Measurements from ENCODE around the gene TGM1. TPM values are rescaled to one million over a fixed set of nuclear protein-coding genes. Genes with fewer than 3 reads are reported as not detected.
A peak's percentile ranks its signal among the peaks of the same experiment; 100 is the strongest.

The TGM1 gene
- total and polyA plus RNA-seq, 12 donors, result 0.28 to 2.7 (median 0.89) TPM; not detected in 1

- intact Hi-C loops (cut with DNase I), result no loop called here
- H3K27ac ChIP-seq, result no peak overlapping the region
- no peak for DNase-seq
- peaks cover 0 to 20% of the 10 kb centered on the region in 2 donors for H3K36me3 ChIP-seq (replicated peaks in 1 of 2)
- no peak overlapping the region for H3K4me3 ChIP-seq
- 82 to 91% (median 89%) methylated on average over 14 to 18 of the region's 18 CpGs for WGBS, 4 donors
- H3K9me3 ChIP-seq (replicated peaks in 1 of 3), result no peaks in the 10 kb centered on the region
- no peaks in the 10 kb centered on the region for H3K4me1 ChIP-seq (replicated peaks in 1 of 2)
- TF ChIP-seq CTCF (IDR thresholded peaks at IDR 0.05) (no peak), POLR2A (IDR thresholded peaks at IDR 0.05) (no peak)
- no peaks in the 10 kb centered on the region for H3K27me3 ChIP-seq
These were observed 3.6 kb upstream of the TGM1 start for GRCh38 chr14:24266344-24267244.

GRCh38 chr14:24264298-24264697 is 1.3 kb upstream of the TGM1 start:
- H3K4me1 ChIP-seq (replicated peaks in 1 of 2), result no peaks in the 10 kb centered on the region
- WGBS, 4 donors, result 70 to 84% (median 80%) methylated on average over 5 to 6 of the region's 6 CpGs
- DNase-seq, result no peak

GRCh38 chr14:24263848-24264247 is 871 bp upstream of the TGM1 start:
- no peaks in the 10 kb centered on the region for H3K4me1 ChIP-seq (replicated peaks in 1 of 2)
- no peaks in the 10 kb centered on the region for H3K27me3 ChIP-seq
- no peak overlapping the region for H3K4me3 ChIP-seq
- 77 to 81% (median 81%) methylated on average over 6 of the region's 6 CpGs for WGBS, 4 donors
- DNase-seq, result no peak
- no peaks in the 10 kb centered on the region for H3K9me3 ChIP-seq (replicated peaks in 1 of 3)
- peak overlapping the region in 1 of 5 donors; percentile 66 for H3K27ac ChIP-seq
- intact Hi-C loops (cut with DNase I), result no loop called here
- TF ChIP-seq CTCF (IDR thresholded peaks at IDR 0.05) (no peak), POLR2A (IDR thresholded peaks at IDR 0.05) (no peak)
- H3K36me3 ChIP-seq (replicated peaks in 1 of 2), result peaks cover 0 to 20% of the 10 kb centered on the region in 2 donors

More at GRCh38 chr14:24264298-24264697, 1.3 kb upstream of the TGM1 start:
- Histone ChIP-seq H3K36me3 (replicated peaks in 1 of 2) (peaks cover 0 to 20% of the 10 kb centered on the region in 2 donors), H3K27ac (peak overlapping the region in 1 of 5 donors; percentile 66), H3K9me3 (replicated peaks in 1 of 3) (no peaks in the 10 kb centered on the region), H3K27me3 (no peaks in the 10 kb centered on the region), H3K4me3 (no peak overlapping the region)
- intact Hi-C loops (cut with DNase I), result no loop called here
- no peak for TF ChIP-seq CTCF (IDR thresholded peaks at IDR 0.05)
- no peak for TF ChIP-seq POLR2A (IDR thresholded peaks at IDR 0.05)

GRCh38 chr14:24261969-24262327 is 1.0 kb downstream of the TGM1 start:
- intact Hi-C loops (cut with DNase I), result no loop called here
- Histone ChIP-seq H3K27ac (no peak overlapping the region), H3K36me3 (replicated peaks in 1 of 2) (peaks cover 0 to 9% of the 10 kb centered on the region in 2 donors), H3K27me3 (no peaks in the 10 kb centered on the region), H3K4me1 (replicated peaks in 1 of 2) (no peaks in the 10 kb centered on the region), H3K4me3 (no peak overlapping the region), H3K9me3 (replicated peaks in 1 of 3) (no peaks in the 10 kb centered on the region)
- 91 to 97% (median 93%) methylated on average over 6 to 19 of the region's 19 CpGs; no CpG with 5 or more reads in 1 of the 4 donors for WGBS, 4 donors
- TF ChIP-seq POLR2A (IDR thresholded peaks at IDR 0.05) (no peak), CTCF (IDR thresholded peaks at IDR 0.05) (no peak)
- no peak for DNase-seq
